ENCODE measurements around the gene CATSPERZ. TPM values are rescaled to one million over a fixed set of nuclear protein-coding genes. Genes with fewer than 3 reads are reported as not detected.
A peak's percentile ranks its signal among the peaks of the same experiment; 100 is the strongest.

The CATSPERZ gene
- total and polyA plus RNA-seq, 9 donors = not detected

- intact Hi-C loops (cut with DNase I) = loop anchor here in 1 of 4 donors (10.0 kb wide), 1 partner anchor 287 kb away; no protein-coding TSS in a partner anchor
- no peak for TF ChIP-seq POLR2A (IDR thresholded peaks at IDR 0.05)
- no peak for TF ChIP-seq EP300 (IDR thresholded peaks at IDR 0.05)
- TF ChIP-seq, protein P1, sequence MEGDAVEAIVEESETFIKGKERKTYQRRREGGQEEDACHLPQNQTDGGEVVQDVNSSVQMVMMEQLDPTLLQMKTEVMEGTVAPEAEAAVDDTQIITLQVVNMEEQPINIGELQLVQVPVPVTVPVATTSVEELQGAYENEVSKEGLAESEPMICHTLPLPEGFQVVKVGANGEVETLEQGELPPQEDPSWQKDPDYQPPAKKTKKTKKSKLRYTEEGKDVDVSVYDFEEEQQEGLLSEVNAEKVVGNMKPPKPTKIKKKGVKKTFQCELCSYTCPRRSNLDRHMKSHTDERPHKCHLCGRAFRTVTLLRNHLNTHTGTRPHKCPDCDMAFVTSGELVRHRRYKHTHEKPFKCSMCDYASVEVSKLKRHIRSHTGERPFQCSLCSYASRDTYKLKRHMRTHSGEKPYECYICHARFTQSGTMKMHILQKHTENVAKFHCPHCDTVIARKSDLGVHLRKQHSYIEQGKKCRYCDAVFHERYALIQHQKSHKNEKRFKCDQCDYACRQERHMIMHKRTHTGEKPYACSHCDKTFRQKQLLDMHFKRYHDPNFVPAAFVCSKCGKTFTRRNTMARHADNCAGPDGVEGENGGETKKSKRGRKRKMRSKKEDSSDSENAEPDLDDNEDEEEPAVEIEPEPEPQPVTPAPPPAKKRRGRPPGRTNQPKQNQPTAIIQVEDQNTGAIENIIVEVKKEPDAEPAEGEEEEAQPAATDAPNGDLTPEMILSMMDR (IDR thresholded peaks at IDR 0.05) = no peak
- peaks cover 2% of the 10 kb centered on the region for H3K27me3 ChIP-seq
- 2% methylated on average over 36 to 45 of the region's 45 CpGs for WGBS, 3 donors
- no peaks in the 10 kb centered on the region for H3K36me3 ChIP-seq
- no peak within 1 kb of the TSS for H3K4me3 ChIP-seq
- H3K27ac ChIP-seq = no peak within 1 kb of the TSS
- peak in 1 of 5 donors; percentile 15 for DNase-seq
- H3K9me3 ChIP-seq = no peaks in the 10 kb centered on the region
- peaks cover 7% of the 10 kb centered on the region for H3K4me1 ChIP-seq (ENCODE audit: insufficient read depth)
Measured at GRCh38 chr11:64291262-64291751, 8.9 kb upstream of the CATSPERZ start, which contains the start of gene KCNK4. Gene KCNK4, plus strand, starts transcription at chr11:64291302. Its CDS starts 1,717 bp downstream, at chr11:64293019.

DNA sequence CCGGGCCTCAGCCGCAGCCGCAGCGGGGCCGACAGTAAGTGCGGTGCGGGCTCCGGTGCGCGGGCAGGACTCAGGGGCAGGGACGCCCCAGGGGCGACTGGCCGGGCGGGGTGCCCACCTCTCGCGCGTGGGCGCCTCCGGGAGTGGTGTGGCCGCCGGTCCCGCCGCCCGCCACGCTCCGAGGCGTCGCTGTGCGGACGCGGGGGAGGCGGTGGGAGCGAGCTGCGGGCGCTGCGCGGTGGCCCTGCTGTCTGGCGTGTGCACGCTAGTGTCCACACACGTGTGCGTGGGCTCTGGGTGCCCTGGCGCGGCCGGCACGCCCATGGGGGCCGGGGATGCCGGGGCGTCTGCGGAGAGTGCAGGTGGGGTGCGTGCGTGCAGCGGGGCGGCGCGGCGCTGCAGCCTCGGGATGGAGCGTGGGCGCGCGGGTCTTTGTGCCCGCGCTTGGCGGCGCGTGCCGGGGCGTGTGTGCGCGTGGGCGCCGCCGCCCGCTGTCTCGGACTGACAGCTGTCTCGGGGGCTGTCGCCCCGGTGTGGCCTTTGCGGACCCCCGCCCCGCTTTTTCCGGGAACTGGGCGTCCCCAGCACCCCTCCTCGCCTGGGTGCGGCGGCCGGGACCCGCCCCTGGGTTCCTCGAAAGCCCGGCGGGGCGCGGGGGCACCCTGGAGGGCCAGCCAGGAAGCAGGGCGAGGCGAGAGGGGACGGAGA is 8.3 kb upstream of the CATSPERZ start:
- H3K4me3 ChIP-seq = no peak overlapping the region
- H3K36me3 ChIP-seq = no peaks in the 10 kb centered on the region
- intact Hi-C loops (cut with DNase I) = loop anchor here in 1 of 4 donors (10.0 kb wide), 1 partner anchor 287 kb away; no protein-coding TSS in a partner anchor
- H3K27me3 ChIP-seq = peaks cover 2% of the 10 kb centered on the region
- DNase-seq = no peak
- no peaks in the 10 kb centered on the region for H3K9me3 ChIP-seq
- TF ChIP-seq, protein P1 (IDR thresholded peaks at IDR 0.05) = no peak
- TF ChIP-seq EP300 (IDR thresholded peaks at IDR 0.05) (no peak), POLR2A (IDR thresholded peaks at IDR 0.05) (no peak)
- WGBS, 3 donors = 0 to 1% (median 0%) methylated on average over 42 to 95 of the region's 96 CpGs
- H3K4me1 ChIP-seq (ENCODE audit: insufficient read depth) = peaks cover 6% of the 10 kb centered on the region
- H3K27ac ChIP-seq = no peak overlapping the region

DNA sequence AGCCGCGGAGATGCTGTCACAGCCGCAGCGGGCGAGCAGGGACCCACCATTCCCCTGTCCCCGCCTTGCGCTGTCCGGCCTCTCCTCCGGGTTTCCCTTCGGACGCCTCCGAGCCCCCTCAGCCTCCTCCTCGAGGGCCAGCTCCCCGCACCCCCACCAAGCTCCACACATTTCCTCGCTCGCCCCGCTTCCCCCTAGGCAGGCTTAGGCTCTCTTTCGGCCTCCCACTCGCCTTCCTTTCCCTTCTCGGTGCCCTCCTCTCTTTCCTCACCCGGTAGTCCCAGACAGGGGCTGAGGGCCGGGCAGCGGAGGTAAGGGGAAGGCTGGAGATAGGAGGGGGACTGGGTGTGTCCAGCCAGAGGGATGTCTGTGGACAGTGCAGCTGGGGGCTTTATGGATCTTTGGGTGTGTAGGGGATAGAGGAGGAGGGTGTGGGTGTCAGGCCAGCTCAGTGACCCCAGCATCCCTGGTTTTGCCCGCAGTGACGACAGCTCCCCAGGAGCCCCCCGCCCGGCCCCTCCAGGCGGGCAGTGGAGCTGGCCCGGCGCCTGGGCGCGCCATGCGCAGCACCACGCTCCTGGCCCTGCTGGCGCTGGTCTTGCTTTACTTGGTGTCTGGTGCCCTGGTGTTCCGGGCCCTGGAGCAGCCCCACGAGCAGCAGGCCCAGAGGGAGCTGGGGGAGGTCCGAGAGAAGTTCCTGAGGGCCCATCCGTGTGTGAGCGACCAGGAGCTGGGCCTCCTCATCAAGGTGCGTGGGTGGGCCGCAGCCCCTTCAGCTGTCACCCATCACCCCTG is 7.5 kb upstream of the CATSPERZ start:
- Histone ChIP-seq H3K27me3 (peaks cover 2% of the 10 kb centered on the region), H3K4me1 (ENCODE audit: insufficient read depth) (peaks cover 6% of the 10 kb centered on the region), H3K9me3 (no peaks in the 10 kb centered on the region), H3K27ac (no peak overlapping the region), H3K4me3 (no peak overlapping the region), H3K36me3 (no peaks in the 10 kb centered on the region)
- no peak for TF ChIP-seq POLR2A (IDR thresholded peaks at IDR 0.05)
- TF ChIP-seq, protein P1 (IDR thresholded peaks at IDR 0.05) = no peak
- TF ChIP-seq EP300 (IDR thresholded peaks at IDR 0.05) = no peak
- WGBS, 3 donors = 35 to 40% (median 38%) methylated on average over 40 to 42 of the region's 42 CpGs
- intact Hi-C loops (cut with DNase I) = loop anchor here in 1 of 4 donors (10.0 kb wide), 1 partner anchor 288 kb away; no protein-coding TSS in a partner anchor
- peak in 1 of 5 donors; percentile 16 for DNase-seq

GRCh38 chr11:64294774-64295173 is 5.4 kb upstream of the CATSPERZ start:
- TF ChIP-seq, protein P1 (IDR thresholded peaks at IDR 0.05) = no peak
- no peak for TF ChIP-seq POLR2A (IDR thresholded peaks at IDR 0.05)
- no peak for TF ChIP-seq EP300 (IDR thresholded peaks at IDR 0.05)
- intact Hi-C loops (cut with DNase I) = loop anchor here in 1 of 4 donors (10.0 kb wide), 1 partner anchor 290 kb away; no protein-coding TSS in a partner anchor
- H3K27ac ChIP-seq = no peak overlapping the region

More at GRCh38 chr11:64294774-64295173, 5.4 kb upstream of the CATSPERZ start:
- Histone ChIP-seq H3K36me3 (no peaks in the 10 kb centered on the region), H3K4me3 (no peak overlapping the region), H3K4me1 (ENCODE audit: insufficient read depth) (peaks cover 7% of the 10 kb centered on the region), H3K27me3 (peaks cover 5% of the 10 kb centered on the region), H3K9me3 (no peaks in the 10 kb centered on the region)
- 25 to 56% (median 53%) methylated on average over 3 of the region's 3 CpGs for WGBS, 3 donors
- DNase-seq = no peak

All from ovary (tissue), 9 donors.